Upper lobe of left lung (tissue), 4 donors: ENCODE data around the gene SMTNL2.

Experiments used
- CTCF ChIP-seq, 6 experiments: fragments of 450-650 bp in 4 of 6; fragments of 200-600 bp in 2 of 6; sonication (generic) in 2 of 6; IDR thresholded peaks; one replicate each; pipeline ENCODE4 v1.5.1; 2016 to 2019; ENCODE audit warnings: antibody characterized with exemption in 6 of 6
- EP300 ChIP-seq, 4 donors: sonication (generic); formaldehyde crosslinking; IDR thresholded peaks; one replicate each; pipeline ENCODE4 v1.5.1; 2017; ENCODE audit warnings: antibody characterized with exemption in 4 of 4, control low read depth in 2 of 4
- POLR2A ChIP-seq, 4 donors: fragments of 450-650 bp; IDR thresholded peaks; one replicate each; pipeline ENCODE4 v1.5.1; 2016 to 2017; ENCODE audit warnings: antibody characterized with exemption in 4 of 4, mild to moderate bottlenecking in 2 of 4
- POLR2AphosphoS5 ChIP-seq, 2 donors: sonication (generic); formaldehyde crosslinking; IDR thresholded peaks; one replicate each; pipeline ENCODE4 v1.5.1; 2017; ENCODE audit warnings: antibody characterized with exemption in 2 of 2

DNA sequence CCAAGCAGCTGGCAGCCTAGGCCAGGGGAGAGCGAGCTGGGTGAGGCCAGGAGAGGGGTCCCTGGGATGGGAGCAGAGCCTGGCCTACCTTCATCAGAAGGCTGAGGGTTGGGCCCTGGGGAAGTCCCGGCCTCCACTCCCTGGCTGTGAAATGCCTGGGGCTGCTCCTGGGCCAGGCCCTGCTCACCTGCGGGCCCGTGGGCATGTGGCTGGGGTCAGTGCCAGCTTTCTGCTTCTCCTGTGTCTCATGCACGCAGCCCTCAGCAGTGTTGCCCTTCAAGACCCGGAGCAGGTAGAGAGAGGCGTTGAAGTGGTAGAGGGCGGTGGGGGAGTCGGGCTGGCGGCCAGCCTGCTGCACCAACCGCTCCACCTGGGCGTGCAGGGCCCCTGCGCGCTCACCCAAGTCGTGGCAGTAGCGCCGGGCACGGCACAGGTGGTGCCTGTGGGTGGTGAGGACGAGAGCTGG, 41.6 kb upstream of the SMTNL2 start:
- TF ChIP-seq EP300 (IDR thresholded peaks at IDR 0.05): no peak
- no peak for TF ChIP-seq POLR2AphosphoS5 (IDR thresholded peaks at IDR 0.05)
- TF ChIP-seq POLR2A (IDR thresholded peaks at IDR 0.05): no peak
- no peak for TF ChIP-seq CTCF (IDR thresholded peaks at IDR 0.05)
